A549 (cell line): Measurements from ENCODE around the gene FAM20A. TPM values are rescaled to one million over a fixed set of nuclear protein-coding genes. Genes with fewer than 3 reads are reported as not detected.

Experiments
- ATAC-seq, 2 experiments: fragments of 200-7000 bp in 1 of 2; fragments of >200 bp in 1 of 2; cut with Nextera tagmentation in 1 of 2; cut with Tn5 transposase in 1 of 2; 3 replicates each; pipeline versions ENCODE4 v1.8.0 to v1.9.1; 2018 to 2020; ENCODE audit warnings: mild to moderate bottlenecking in 1 of 2, moderate library complexity in 1 of 2
- CTCF ChIA-PET: fragments of 300-600 bp; sonication (Branson Sonifier 250); formaldehyde crosslinking; extraction: SDS; loops from one replicate; lab custom pipeline; 2021; ENCODE audit warnings: antibody characterized with exemption, inconsistent platforms; lab: Yijun Ruan, JAX
- POLR2A ChIA-PET: fragments of 350-600 bp; formaldehyde crosslinking; extraction: SDS; loops from one replicate; lab custom pipeline; 2021; ENCODE audit warnings: antibody characterized with exemption, inconsistent platforms; lab: Yijun Ruan, JAX
- DNase-seq, 2 experiments: peaks; one replicate each; pipeline versions ENCODE4 v3.0.0 to v3.0.0-alpha.2; 2011 to 2016; ENCODE audit warnings: low read depth in 1 of 2, low spot score in 1 of 2
- FAIRE-seq: peaks from 2 replicates; lab custom pipeline; 2011; peaks lifted over from hg19 to GRCh38; lab: Jason Lieb, UNC
- H3K27ac ChIP-seq, 2 experiments: fragments of >200 bp; sonication (Bioruptor Twin); formaldehyde crosslinking; 3 replicates each; pipeline ENCODE4 v1.5.1; 2016 to 2017
- H3K4me1 ChIP-seq: fragments of >200 bp; sonication (Bioruptor Twin); formaldehyde crosslinking; 3 replicates; pipeline ENCODE4 v1.6.1; 2016
- H3K4me2 ChIP-seq: fragments of >200 bp; sonication (Bioruptor Twin); formaldehyde crosslinking; 3 replicates; pipeline ENCODE4 v1.6.1; 2016
- H3K4me3 ChIP-seq: fragments of >200 bp; sonication (Bioruptor Twin); formaldehyde crosslinking; 3 replicates; pipeline ENCODE4 v1.5.1; 2016
- H3K9me3 ChIP-seq: fragments of >200 bp; sonication (Bioruptor Twin); formaldehyde crosslinking; 3 replicates; pipeline ENCODE4 v1.6.1; 2016
- BHLHE40 ChIP-seq: IDR thresholded peaks from 2 replicates; pipeline ENCODE4 v1.6.1; 2012; ENCODE audit warnings: low read depth, low read length, inconsistent platforms
- CBX2 ChIP-seq: fragments of 200-600 bp; sonication (generic); IDR thresholded peaks from 2 replicates; pipeline ENCODE4 v1.6.1; 2016; ENCODE audit warnings: low read depth, mild to moderate bottlenecking, borderline replicate concordance
- CBX8 ChIP-seq: fragments of 200-600 bp; sonication (generic); IDR thresholded peaks from 2 replicates; pipeline ENCODE4 v1.6.1; 2016
- CTCF ChIP-seq: fragments of >200 bp; sonication (Bioruptor Twin); formaldehyde crosslinking; IDR thresholded peaks from 3 replicates; pipeline ENCODE4 v1.5.1; 2016
- EHF ChIP-seq: fragments of 250-450 bp; sonication (Bioruptor Pico); IDR thresholded peaks from 2 replicates; pipeline ENCODE4 v1.5.0; 2020; ENCODE audit warnings: mild to moderate bottlenecking
- EP300 ChIP-seq, 2 experiments: fragments of >200 bp; sonication (Bioruptor Twin); formaldehyde crosslinking; IDR thresholded peaks; 2 replicates in 1 of 2; 3 replicates in 1 of 2; pipeline ENCODE4 v1.6.1; 2016 to 2017
- HOXA7 ChIP-seq: fragments of 250-450 bp; sonication (Bioruptor Pico); IDR thresholded peaks from 2 replicates; pipeline ENCODE4 v1.5.0; 2020; ENCODE audit warnings: mild to moderate bottlenecking, moderate library complexity
- KDM1A ChIP-seq: fragments of 200-600 bp; sonication (generic); IDR thresholded peaks from 2 replicates; pipeline ENCODE4 v1.6.1; 2016; ENCODE audit warnings: low read depth, mild to moderate bottlenecking
- KDM5A ChIP-seq: fragments of 200-600 bp; sonication (generic); IDR thresholded peaks from 2 replicates; pipeline ENCODE4 v1.6.1; 2016; ENCODE audit warnings: antibody characterized with exemption, mild to moderate bottlenecking
- MAFK ChIP-seq: fragments of 450-650 bp; IDR thresholded peaks from 2 replicates; pipeline ENCODE4 v1.6.1; 2014; ENCODE audit not compliant: partially characterized antibody
- MAZ ChIP-seq: fragments of 150-350 bp; IDR thresholded peaks from 2 replicates; pipeline ENCODE4 v1.6.1; 2014; ENCODE audit warnings: antibody characterized with exemption, low read depth, low read length, borderline replicate concordance
- MYC ChIP-seq: IDR thresholded peaks from 2 replicates; pipeline ENCODE4 v1.6.1; 2012; ENCODE audit warnings: mild to moderate bottlenecking, inconsistent platforms, low read length, improper control_type of control experiment, borderline replicate concordance
- NPAS2 ChIP-seq: fragments of 250-450 bp; sonication (Bioruptor Pico); IDR thresholded peaks from 2 replicates; pipeline ENCODE4 v1.8.0; 2022; ENCODE audit warnings: mild to moderate bottlenecking, moderate library complexity, borderline replicate concordance
- RARB ChIP-seq: fragments of 250-450 bp; sonication (Bioruptor Pico); IDR thresholded peaks from 2 replicates; pipeline ENCODE4 v1.8.0; 2021; ENCODE audit warnings: mild to moderate bottlenecking, moderate library complexity
- RFX5 ChIP-seq: fragments of 450-650 bp; IDR thresholded peaks from 2 replicates; pipeline ENCODE4 v1.7.1; 2014; ENCODE audit warnings: antibody characterized with exemption, mild to moderate bottlenecking, moderate library complexity
- WGBS: methylation state at CpG from one replicate; pipeline ENCODE4 v1.1.6; 2017; ENCODE audit errors: missing lambda C conversion rate; 5-methylcytosine and 5-hydroxymethylcytosine counted together
- polyA minus RNA-seq: library from RNA; depleted of rRNA, polyadenylated mRNA; stranded (reverse); fragments of >200 nt; gene quantifications from 2 replicates; pipeline ENCODE4 v1.2.3, GENCODE V29; 2011; rRNA and poly(A)+ RNA removed
- polyA plus RNA-seq, 4 experiments: library from polyadenylated mRNA; depleted of rRNA in 3 of 4; stranded (reverse); fragments of >200 nt; fragmentation: RNase III in 1 of 4; extraction: RNeasy Plus Mini Kit Qiagen cat#74134 plus additional on column Dnase treatment in 1 of 4; gene quantifications; 2 replicates in 3 of 4; 3 replicates in 1 of 4; pipeline ENCODE4 v1.2.3, GENCODE V29; 2011 to 2017
- TF ChIP-seq, protein P1 (sequence below): fragments of 250-450 bp; sonication (Bioruptor Pico); IDR thresholded peaks from 2 replicates; pipeline ENCODE4 v1.5.0; 2021; ENCODE audit warnings: mild to moderate bottlenecking, moderate library complexity, borderline replicate concordance
- TF ChIP-seq, protein P2 (sequence below): fragments of >200 bp; sonication (Bioruptor Twin); formaldehyde crosslinking; IDR thresholded peaks from 3 replicates; pipeline ENCODE4 v1.6.1; 2016

FAM20A gene
- polyA plus RNA-seq (2011; rRNA removed) (0.05 TPM in 1 of 2 replicates, not detected in the other), polyA plus RNA-seq (2017; fragmentation: RNase III; extraction: RNeasy Plus Mini Kit Qiagen cat#74134 plus additional on column Dnase treatment) (0.03 to 0.09 TPM in 2 of 3 replicates, not detected in the other), polyA minus RNA-seq (not detected in 2 replicates)
- polyA plus RNA-seq (2012; cell fraction: cytosol; rRNA removed), result 0.01 TPM in 2 replicates
- polyA plus RNA-seq (2012; cell fraction: nucleus; rRNA removed), result 0.04 TPM in 1 of 2 replicates, not detected in the other

- FAIRE-seq (no peak), ATAC-seq (peak; percentile 57 to 61), DNase-seq (peak; percentile 24 to 45)
- Histone ChIP-seq H3K4me3 (peak within 1 kb of the TSS; percentile 64), H3K27ac (peak within 1 kb of the TSS in 1 of 2 experiments; percentile 63; a peak in 3 of 6 replicates), H3K4me2 (peak within 1 kb of the TSS; percentile 100), H3K9me3 (no peaks in the 10 kb centered on the region), H3K4me1 (peaks cover 5% of the 10 kb centered on the region; the same call in 1 of the 3 replicates)
- TF ChIP-seq EHF (CRISPR knock-in tag), result no peak
- TF ChIP-seq HOXA7 (CRISPR knock-in tag), result no peak
- no peak for TF ChIP-seq MAZ
- no peak for TF ChIP-seq KDM1A
- ChIA-PET POLR2A (no interaction called here), CTCF (interaction anchor here (0.7 to 2.5 kb wide), 7 partner anchors 8 to 77 kb away, joined by 3 to 6 read pairs (median 4); no protein-coding TSS in a partner anchor)
- 14% methylated on average over 17 of the region's 69 CpGs for WGBS
Measured at GRCh38 chr17:68600931-68601564, at the start of gene FAM20A. FAM20A (minus strand) TSS chr17:68601367; CDS start chr17:68600666, 701 bp downstream.

- CTCF ChIA-PET, result interaction anchor here (0.7 kb wide), 1 partner anchor 14 kb away, joined by 3 read pairs; no protein-coding TSS in a partner anchor
- H3K4me2 ChIP-seq, result no peak overlapping the region
- FAIRE-seq, result no peak
- POLR2A ChIA-PET, result no interaction called here
- H3K9me3 ChIP-seq, result no peaks in the 10 kb centered on the region
- 7% methylated on average over 3 of the region's 3 CpGs for WGBS
- H3K4me3 ChIP-seq, result no peak overlapping the region
- no peaks in the 10 kb centered on the region for H3K4me1 ChIP-seq
- no peak for ATAC-seq
- no peak overlapping the region for H3K27ac ChIP-seq
- no peak for DNase-seq
- TF ChIP-seq MYC (no peak), KDM5A (no peak), CBX8 (no peak), RARB (CRISPR knock-in tag) (no peak), MAFK (no peak), EP300 (IDR thresholded peaks at IDR 0.05) (no peak), CTCF (no peak), RFX5 (no peak), NPAS2 (CRISPR knock-in tag) (no peak), CBX2 (no peak), BHLHE40 (no peak)
- TF ChIP-seq, protein P1, sequence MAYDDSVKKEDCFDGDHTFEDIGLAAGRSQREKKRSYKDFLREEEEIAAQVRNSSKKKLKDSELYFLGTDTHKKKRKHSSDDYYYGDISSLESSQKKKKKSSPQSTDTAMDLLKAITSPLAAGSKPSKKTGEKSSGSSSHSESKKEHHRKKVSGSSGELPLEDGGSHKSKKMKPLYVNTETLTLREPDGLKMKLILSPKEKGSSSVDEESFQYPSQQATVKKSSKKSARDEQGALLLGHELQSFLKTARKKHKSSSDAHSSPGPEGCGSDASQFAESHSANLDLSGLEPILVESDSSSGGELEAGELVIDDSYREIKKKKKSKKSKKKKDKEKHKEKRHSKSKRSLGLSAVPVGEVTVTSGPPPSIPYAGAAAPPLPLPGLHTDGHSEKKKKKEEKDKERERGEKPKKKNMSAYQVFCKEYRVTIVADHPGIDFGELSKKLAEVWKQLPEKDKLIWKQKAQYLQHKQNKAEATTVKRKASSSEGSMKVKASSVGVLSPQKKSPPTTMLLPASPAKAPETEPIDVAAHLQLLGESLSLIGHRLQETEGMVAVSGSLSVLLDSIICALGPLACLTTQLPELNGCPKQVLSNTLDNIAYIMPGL (CRISPR knock-in tag), result no peak
- TF ChIP-seq, protein P2, sequence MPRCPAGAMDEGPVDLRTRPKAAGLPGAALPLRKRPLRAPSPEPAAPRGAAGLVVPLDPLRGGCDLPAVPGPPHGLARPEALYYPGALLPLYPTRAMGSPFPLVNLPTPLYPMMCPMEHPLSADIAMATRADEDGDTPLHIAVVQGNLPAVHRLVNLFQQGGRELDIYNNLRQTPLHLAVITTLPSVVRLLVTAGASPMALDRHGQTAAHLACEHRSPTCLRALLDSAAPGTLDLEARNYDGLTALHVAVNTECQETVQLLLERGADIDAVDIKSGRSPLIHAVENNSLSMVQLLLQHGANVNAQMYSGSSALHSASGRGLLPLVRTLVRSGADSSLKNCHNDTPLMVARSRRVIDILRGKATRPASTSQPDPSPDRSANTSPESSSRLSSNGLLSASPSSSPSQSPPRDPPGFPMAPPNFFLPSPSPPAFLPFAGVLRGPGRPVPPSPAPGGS, result no peak
Measured at GRCh38 chr17:68649324-68649723, 48.2 kb upstream of the FAM20A start.
